GM18520 (cell line): Measurements from ENCODE around the gene TUBD1.
"Not testable (repeated sequence)": the region's sequence is repeated elsewhere in the genome, so short reads cannot be mapped to it uniquely, and the experiment has no call there.

Experiments used
- ATAC-seq: cut with Tn5 transposase; IDR thresholded peaks from one replicate; pipeline ENCODE4 v1.9.1; 2021; ENCODE audit not compliant: unreplicated experiment

TUBD1 gene, protein sequence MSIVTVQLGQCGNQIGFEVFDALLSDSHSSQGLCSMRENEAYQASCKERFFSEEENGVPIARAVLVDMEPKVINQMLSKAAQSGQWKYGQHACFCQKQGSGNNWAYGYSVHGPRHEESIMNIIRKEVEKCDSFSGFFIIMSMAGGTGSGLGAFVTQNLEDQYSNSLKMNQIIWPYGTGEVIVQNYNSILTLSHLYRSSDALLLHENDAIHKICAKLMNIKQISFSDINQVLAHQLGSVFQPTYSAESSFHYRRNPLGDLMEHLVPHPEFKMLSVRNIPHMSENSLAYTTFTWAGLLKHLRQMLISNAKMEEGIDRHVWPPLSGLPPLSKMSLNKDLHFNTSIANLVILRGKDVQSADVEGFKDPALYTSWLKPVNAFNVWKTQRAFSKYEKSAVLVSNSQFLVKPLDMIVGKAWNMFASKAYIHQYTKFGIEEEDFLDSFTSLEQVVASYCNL

DNA sequence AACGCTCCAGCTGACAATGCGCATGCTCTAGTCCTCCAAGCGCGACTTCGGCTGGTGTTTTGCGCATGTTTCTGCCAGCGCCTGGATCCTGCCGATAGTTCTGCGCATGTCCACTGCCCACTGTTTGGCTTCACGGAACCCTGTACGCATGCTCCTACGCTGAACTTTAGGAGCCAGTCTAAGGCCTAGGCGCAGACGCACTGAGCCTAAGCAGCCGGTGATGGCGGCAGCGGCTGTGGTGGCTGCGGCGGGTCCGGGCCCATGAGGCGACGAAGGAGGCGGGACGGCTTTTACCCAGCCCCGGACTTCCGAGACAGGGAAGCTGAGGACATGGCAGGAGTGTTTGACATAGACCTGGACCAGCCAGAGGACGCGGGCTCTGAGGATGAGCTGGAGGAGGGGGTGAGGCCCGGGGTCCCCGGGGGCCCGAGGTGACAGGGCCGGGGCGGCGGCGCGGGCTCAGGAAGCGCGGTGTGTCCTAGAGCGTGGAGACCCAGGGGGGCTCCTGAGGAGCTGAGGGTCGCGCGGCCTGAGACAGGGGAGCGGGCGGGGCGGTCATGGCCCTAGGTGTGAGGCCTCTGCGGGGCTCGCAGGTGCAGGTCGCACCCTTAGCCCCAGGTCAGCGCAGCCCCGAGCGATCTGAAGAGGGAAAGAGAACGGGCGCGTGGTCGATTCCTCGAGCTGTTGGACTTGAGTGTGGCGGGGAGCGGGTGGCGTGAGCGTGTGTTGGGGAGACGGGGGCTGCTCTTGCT lies at the start of gene TUBD1, which contains the start of gene RPS6KB1:
Gene TUBD1 (minus strand): TSS at position 20 of the 752 bp plus-strand sequence. CDS start 1,941 bp downstream, outside the sequence.
Gene RPS6KB1 (plus strand): TSS at position 198 of the 752 bp plus-strand sequence. CDS start 64 bp downstream, at position 262.
- peak; percentile 80 for ATAC-seq

DNA sequence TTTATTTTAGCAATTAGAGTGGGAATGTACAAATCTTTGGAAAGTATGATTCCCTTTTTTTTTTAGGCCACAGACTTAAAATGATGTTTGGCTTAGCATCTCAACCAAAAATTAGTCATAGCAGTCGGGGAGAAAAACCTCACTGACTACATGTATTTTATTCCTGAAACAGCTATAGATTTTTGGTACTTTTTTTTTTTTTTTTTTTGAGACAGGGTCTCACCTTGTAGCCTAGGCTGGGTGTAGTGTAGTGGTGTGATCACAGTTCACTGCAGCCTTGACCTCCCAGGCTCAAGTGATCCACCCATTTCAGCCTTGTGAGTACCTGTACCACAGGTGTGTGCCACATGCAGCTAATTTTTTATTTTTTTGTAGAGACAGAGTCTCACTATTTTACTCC lies 48.4 kb upstream of the TUBD1 start:
- no peak for ATAC-seq

DNA sequence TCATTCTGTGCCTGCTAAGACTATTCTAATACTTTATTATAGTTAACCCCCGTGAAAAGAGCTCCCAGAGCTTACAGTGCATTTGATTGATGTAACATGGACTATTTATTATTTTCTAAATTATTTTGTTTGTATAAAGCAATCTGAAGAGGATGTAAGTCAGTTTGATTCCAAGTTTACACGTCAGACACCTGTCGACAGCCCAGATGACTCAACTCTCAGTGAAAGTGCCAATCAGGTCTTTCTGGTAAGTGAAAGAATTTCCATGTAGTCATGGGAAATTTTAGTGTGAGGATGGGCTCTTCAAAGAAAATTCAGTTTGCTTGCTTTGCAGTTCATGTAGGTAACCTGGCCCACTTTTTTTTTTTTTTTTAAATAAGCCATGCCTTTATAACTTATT lies 48.0 kb upstream of the TUBD1 start:
- ATAC-seq = not testable (repeated sequence)

DNA sequence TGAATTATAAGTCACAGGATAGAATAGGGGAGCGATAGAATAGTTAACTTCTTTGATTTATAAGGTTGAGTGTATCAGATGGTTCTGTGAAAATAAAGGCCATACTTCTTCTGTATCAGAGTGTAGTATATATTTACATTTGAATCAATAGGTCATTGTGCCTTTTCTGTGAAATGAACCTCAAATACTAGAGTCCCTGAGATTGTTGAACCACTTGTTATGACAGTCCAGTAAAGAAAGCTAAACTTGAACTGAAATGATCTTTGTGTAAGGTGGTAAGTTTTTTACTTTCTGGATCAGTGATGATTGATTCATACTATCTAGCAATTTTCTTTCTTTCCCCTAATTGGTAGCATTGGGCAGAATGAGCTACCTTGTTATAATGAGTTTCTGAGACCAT lies 40.6 kb upstream of the TUBD1 start:
- ATAC-seq = not testable (repeated sequence)

DNA sequence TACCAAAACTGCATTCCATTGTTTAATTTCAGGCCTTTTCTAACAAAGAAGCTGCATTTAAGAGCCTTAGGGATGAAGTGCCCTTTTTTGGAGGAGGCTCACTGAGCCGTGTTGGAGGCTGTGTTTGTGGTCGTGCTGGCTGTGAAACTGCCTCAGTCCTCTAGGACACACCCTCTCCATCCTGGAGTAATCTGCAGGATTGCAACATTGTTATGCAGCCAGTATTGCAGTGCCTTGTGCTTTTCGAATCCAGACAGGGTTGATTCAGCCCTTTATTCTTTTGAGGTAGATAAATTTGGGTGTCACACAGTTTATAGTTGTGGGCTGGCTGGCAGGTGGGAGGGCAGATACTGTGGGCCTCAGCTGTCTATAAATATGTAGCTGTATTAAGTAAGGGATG lies 38.0 kb upstream of the TUBD1 start:
- ATAC-seq = not testable (repeated sequence)

DNA sequence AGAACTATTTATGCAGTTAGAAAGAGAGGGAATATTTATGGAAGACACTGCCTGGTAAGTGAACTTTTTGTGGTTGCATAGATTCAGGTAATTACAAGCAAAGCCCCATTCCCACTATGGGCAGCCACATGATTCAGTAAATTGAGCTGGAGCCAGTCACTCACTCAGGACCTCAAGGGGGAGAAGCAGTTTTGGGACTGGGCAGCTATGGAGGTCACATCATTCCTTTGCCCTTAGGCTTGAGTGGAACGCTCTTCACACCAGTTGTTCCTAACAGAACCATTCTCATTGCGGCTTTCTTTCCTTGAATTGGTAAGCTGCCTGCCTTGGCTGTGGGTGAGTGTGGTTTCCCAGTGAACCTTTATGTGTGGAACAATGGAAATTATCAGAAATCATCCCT lies 37.4 kb upstream of the TUBD1 start:
- ATAC-seq = not testable (repeated sequence)

DNA sequence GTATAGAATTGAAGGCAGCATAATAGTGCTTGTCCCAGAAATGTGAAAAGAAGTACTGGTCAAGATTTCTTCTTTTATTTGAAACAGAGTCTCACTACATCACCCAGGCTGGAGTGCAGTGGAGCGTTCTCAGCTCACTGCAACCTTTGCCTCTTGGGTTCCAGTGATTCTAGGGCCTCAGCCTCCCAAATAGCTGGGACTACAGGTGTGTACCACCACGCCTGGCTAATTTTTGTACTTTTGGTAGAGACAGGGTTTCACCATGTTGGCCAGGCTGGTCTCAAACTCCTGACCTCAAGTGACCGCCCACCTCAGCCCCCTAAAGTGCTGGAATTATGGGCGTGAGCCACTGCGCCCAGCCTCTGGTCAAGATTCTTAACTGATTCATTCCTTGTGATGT lies 27.9 kb upstream of the TUBD1 start:
- ATAC-seq = not testable (repeated sequence)

DNA sequence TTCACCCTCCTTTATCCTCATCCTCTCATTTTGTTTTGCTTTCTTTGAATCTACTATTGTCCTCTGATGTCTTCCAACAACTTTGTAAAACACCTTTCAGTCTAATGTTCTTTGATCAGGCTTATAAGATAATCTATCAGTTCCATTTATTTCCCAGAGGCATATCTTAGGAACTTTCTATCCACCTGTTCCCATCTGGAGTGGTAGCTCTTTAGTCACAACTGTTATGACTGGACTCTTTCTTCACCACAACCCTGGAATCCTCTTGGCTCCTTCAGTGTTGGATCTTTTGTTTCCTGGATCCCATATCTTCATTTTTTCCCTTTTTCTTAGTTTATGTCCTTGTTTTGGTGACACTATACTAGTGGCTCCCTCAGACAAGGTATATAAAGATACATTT lies 23.7 kb upstream of the TUBD1 start:
- ATAC-seq = no peak

DNA sequence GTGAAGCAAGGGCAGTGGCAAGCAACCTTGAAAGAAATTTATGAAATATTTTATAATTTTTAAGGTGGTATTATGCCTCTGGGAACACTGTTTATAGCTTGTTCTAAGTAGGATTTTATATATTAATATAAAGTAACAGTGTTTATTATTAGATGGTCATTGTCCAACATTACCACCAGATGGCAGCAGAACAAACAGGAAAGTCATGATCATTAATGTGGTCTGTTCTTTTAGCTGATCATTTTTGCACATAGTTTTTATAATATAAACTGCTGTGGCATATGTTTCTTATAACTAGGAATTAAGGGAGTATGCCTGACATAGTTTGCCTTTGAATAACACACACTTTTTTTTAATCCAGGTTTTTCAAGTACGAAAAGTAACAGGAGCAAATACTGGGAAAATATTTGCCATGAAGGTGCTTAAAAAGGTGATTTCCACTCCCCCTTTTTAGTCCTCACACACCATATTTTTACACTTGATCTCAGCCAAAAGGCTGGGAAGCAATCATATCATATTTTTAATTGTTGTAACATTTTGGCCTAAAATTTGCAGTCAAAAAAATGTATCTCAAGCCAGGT lies 21.6 kb upstream of the TUBD1 start:
- ATAC-seq = no peak

DNA sequence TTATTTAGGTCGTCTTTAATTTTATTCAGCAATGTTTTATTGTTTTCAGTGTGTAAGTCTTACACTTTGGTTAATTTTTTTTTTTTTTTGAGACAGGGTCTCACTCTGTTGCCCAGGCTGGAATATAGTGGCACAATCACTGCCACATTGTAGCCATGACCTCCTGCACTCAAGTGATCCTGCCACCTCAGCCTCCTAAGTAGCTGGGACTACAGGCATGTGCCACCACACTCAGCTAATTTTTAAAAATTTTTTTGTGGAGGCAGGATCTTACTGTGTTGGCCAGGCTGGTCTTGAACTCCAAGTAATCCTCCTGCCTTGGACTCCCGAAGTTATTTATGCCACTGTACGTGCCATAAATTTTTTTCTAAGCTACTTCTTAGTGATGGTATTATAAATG lies 14.7 kb upstream of the TUBD1 start:
- no peak for ATAC-seq

DNA sequence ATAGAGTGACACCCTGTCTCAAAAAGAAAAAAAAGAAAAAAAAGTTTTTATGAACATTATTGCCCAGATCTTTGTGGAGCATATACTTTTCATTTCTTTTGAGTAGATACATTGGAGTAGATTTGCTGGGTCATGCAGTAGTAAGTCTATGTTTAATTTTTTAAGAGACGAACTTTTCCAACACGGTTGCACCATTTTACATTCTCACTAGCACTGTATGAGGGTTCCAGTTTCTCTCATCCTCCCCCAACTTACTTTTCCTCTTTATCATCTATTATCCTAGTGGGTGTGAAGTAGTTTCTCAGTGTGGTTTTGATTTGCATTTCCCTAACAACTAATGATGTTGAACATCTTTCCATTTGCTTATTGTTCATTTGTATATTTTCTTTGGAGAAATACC lies 10.7 kb upstream of the TUBD1 start:
- no peak for ATAC-seq

DNA sequence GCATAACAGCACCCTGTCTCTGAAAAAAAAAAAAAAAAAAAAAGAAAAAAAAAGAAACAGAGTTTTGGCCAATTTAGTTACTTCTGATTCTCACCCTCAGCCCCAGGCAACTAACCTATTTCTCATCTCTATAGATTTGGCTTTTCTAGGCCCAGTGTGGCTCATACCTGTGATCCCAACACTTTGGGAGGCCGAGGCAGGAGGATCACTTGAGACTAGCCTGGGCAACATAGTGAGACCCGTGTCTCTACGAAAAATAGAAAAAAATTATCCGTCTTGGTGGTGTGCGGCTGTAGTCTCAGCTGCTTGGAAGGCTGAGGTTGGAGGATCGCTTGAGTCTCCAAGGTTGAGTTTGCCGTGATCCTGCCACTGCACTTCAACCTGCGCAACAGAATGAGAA lies 8.9 kb upstream of the TUBD1 start:
- no peak for ATAC-seq

DNA sequence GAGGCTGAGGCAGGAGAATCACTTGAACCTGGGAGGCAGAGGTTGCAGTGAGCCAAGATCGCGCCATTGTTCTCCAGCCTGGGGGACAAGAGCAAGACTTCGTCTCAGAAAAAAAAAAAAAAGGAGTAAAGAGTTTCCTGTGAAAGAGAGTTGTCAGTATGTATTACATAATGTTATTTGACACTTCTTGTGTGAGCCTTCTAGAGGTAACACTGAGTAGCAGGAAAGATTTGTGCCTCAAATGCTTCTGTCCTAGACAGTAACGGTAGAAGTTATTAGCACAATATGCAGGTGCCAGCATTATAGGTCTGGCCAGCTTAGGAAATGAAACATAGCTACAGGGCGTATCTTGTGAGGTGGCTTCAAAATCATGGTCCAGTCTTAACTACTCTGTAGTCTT lies 6.4 kb upstream of the TUBD1 start:
- no peak for ATAC-seq

DNA sequence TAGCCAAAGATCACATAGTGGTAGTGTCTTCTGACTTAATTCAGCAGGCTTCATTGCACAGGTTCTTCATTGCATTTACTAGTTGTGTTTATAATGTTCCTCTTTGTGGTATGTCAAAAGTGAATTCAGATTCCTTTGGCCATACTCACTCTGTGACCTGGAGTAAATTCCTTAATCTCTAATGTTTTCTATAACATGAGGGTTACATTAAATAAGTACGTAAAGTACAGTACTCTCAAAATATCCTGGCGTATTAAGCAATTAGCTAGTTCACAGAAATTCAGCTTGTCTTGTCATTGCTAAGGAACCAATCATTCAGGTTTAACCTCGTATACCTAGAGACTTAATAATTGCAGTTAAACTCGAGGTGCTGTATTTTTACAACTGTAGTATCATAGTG lies 4.3 kb upstream of the TUBD1 start:
- ATAC-seq = no peak

DNA sequence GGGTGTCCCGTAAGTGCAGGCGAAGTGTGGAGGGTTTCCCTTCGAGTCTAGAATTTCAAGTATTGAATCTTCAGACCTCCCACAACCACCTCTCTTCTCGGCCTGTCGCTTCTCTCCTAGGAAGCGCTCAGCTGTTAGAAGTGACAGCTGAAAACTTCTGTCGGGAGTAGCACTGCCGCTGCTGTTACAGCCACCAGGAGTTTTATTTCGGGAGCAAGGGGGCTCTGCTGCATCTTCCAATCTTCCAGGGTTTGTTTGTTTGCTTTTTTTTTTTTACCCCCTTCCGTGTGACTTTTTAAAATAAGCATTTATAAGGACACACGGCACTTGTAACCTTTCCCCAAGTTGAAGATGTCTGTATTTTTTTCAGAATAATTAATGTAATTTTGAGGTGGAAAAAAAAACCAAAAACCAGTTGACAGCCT lies 945 bp upstream of the TUBD1 start:
- no peak for ATAC-seq

DNA sequence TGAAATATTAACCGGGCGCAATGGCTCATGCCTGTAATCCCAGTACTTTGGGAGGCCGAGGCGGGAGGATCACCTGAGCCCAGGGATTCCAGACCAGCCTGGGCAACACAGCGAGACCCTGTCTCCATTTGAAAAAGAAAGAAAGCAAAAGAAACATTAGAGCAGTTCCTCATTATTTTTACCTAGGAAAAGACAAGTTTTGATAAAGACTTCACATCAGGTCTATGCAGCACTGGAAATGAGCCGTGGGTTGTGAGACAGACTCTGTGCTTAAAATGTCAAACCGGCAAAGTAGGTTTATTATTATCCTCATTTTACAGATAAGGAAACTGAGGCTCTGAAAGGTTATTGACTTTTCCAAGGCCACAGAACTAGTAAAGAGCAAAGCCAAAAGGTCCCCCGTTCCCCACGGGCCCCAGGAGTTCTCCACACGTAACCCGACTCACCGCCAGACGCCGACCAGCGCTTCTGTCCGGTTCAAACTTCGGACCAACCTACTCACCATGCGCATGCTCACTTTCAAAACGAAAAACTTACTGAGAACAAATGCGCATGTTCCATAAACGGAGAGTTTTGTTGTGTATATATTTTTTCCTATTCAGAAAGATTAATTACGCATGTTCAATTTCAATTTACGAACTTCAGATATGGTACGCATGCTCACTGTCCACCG lies 356 bp downstream of the TUBD1 start:
- ATAC-seq = no peak

DNA sequence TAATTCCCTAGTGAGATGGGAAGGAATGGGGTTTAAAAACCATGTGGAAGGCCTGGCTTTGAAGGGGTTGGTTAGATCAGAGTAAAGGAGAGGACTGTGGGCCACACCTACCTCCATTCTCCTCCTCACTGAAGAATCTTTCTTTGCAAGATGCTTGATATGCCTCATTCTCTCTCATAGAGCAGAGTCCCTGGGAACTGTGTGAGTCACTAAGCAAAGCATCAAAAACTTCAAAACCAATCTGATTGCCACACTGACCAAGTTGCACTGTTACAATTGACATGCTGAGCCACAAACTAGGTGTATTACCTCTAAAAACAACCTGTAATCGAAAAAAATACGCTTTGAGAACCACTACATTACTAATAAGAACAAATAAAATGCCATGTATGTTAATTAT lies 2.0 kb downstream of the TUBD1 start:
- no peak for ATAC-seq

DNA sequence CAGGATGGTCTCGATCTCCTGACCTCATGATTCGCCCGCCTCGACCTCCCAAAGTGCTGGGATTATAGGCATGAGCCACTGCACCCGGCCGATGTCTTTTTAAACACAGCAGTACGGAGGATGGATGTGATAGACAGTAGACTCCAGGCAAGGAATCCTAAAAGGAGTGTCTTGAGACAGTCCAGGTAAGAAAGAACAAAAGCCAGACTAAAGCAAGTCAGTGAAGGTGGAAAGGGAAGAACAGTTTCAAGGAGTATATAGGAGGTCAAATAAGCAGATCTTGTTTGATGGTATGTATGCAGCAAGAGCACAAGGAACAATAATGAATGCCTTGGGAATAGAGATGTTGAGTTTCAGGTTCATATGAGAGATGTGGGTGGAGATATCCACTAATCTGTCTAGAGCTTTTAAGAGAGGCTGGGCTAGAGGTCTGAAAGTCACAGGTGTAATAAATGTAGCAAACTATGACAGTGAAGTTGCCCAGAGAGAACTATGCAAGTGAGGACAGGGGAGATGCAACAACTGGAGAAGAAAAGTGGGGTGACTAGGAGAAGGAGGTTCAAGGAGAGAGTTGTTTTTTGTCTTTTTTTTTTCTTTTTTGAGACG lies 4.5 kb downstream of the TUBD1 start:
- ATAC-seq = no peak

DNA sequence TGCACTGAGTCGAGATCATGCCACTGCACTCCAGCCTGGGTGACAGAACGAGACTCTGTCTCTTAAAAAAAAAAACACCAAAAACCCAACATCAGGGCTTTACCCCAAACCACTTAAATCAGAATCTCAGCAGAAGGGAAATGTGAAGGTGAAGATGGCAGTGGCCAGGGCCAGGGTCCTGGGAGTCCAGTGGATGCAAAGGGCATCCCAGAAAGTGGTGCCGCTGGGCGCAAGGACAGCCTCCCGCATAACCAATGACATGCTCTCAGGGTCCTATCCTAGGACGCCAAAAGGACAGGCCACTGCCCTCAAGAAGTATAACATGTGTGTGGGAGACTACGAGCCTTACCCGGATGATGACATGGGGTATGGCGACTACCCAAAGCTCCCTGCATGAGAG lies 7.9 kb downstream of the TUBD1 start:
- ATAC-seq = no peak

DNA sequence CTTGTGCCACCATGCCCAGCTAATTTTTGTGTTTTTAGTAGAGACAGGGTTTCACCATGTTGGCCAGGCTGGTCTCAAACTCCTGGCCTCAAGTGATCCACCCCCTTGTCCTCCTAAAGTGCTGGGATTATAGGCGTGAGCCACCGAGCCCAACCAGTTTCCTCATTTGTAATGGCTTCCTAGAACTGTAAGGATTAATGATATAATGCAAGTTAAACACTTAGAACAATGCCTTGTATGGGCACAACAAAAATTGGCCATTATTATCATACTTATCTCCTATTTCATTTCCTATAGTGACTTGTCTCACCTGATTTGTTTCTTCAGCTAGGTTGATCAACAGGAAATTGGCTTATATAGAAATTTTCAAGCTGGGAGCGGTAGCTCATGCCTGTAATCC lies 14.1 kb downstream of the TUBD1 start:
- no peak for ATAC-seq

DNA sequence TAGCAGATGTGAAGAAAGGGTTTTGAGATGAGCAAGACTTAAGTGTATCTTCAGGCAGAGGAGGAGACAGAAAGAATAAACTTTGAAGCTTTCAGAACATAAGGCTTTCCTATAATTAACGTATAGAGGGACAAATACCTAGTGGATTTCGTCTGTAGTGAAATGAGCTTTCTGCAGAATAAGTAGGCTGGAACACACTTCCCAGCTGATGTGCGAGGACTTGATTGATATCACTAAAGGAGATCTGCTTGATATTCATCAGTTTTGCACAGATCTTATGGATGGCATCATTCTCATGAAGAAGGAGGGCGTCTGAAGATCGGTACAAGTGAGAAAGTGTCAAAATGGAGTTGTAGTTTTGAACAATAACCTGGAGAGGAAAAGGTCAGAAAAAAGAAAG lies 14.8 kb downstream of the TUBD1 start:
- ATAC-seq = no peak
